GM23248 (cell line): Measurements from ENCODE around the gene CHORDC1. TPM values are rescaled to one million over a fixed set of nuclear protein-coding genes. Genes with fewer than 3 reads are reported as not detected.

ENCODE experiments used
- DNase-seq: peaks from one replicate; pipeline ENCODE4 v3.0.0-alpha.2; 2015
- H2AFZ ChIP-seq: fragments of 200-600 bp; sonication (generic); 2 replicates; pipeline ENCODE4 v1.6.1; 2016; ENCODE audit warnings: antibody characterized with exemption
- H3F3A ChIP-seq: fragments of 200-600 bp; sonication (generic); 2 replicates; pipeline ENCODE4 v1.6.1; 2016; ENCODE audit warnings: mild to moderate bottlenecking, antibody characterized with exemption, mixed run types; ENCODE audit not compliant: insufficient read depth
- H3K27ac ChIP-seq: fragments of 200-600 bp; sonication (generic); 2 replicates; pipeline ENCODE4 v1.5.1; 2016; ENCODE audit warnings: mild to moderate bottlenecking
- H3K27me3 ChIP-seq: fragments of 200-600 bp; sonication (generic); replicated peaks from 2 replicates; pipeline ENCODE4 v1.6.1; 2016; ENCODE audit warnings: mild to moderate bottlenecking; ENCODE audit not compliant: insufficient read depth
- H3K36me3 ChIP-seq: fragments of 200-600 bp; sonication (generic); 2 replicates; pipeline ENCODE4 v1.6.1; 2016; ENCODE audit warnings: low read depth, mild to moderate bottlenecking
- H3K4me1 ChIP-seq: fragments of 200-600 bp; sonication (generic); 2 replicates; pipeline ENCODE4 v1.6.1; 2016; ENCODE audit warnings: mild to moderate bottlenecking; ENCODE audit not compliant: insufficient read depth
- H3K4me2 ChIP-seq: fragments of 200-600 bp; sonication (generic); one replicate; pipeline ENCODE4 v1.6.1; 2016; ENCODE audit warnings: mild to moderate bottlenecking; ENCODE audit not compliant: unreplicated experiment
- H3K4me3 ChIP-seq: fragments of 200-600 bp; sonication (generic); 2 replicates; pipeline ENCODE4 v1.5.1; 2016; ENCODE audit warnings: mild to moderate bottlenecking
- H3K79me2 ChIP-seq: fragments of 200-600 bp; sonication (generic); 2 replicates; pipeline ENCODE4 v1.6.1; 2016; ENCODE audit warnings: mild to moderate bottlenecking; ENCODE audit not compliant: insufficient read depth
- H3K9ac ChIP-seq: fragments of 200-600 bp; sonication (generic); 2 replicates; pipeline ENCODE4 v1.6.1; 2016; ENCODE audit warnings: mild to moderate bottlenecking
- H3K9me2 ChIP-seq: fragments of 200-600 bp; sonication (generic); 2 replicates; pipeline ENCODE4 v1.6.1; 2016; ENCODE audit warnings: mixed run types, mild to moderate bottlenecking, moderate library complexity; ENCODE audit not compliant: insufficient read depth
- H3K9me3 ChIP-seq: fragments of 200-600 bp; sonication (generic); one replicate; pipeline ENCODE4 v1.6.1; 2017; ENCODE audit warnings: low read depth
- H4K20me1 ChIP-seq: fragments of 200-600 bp; sonication (generic); 2 replicates; pipeline ENCODE4 v1.6.0; 2016; ENCODE audit not compliant: insufficient read depth
- EZH2 ChIP-seq: fragments of 200-600 bp; sonication (generic); IDR thresholded peaks from 2 replicates; pipeline ENCODE4 v1.6.1; 2018; ENCODE audit warnings: antibody characterized with exemption, mild to moderate bottlenecking; ENCODE audit not compliant: insufficient read depth, poor library complexity, severe bottlenecking
- EZH2phosphoT487 ChIP-seq: fragments of 200-600 bp; sonication (generic); IDR thresholded peaks from 2 replicates; pipeline ENCODE4 v1.6.1; 2018; ENCODE audit warnings: antibody characterized with exemption, moderate library complexity, mild to moderate bottlenecking, low read depth; ENCODE audit not compliant: insufficient read depth
- WGBS, 2 experiments: methylation state at CpG; one replicate each; pipeline ENCODE4 v1.1.6; 2015 to 2017; ENCODE audit warnings: low lambda C conversion rate in 2 of 2, low coverage in 1 of 2; ENCODE audit errors: missing lambda C conversion rate in 2 of 2; 5-methylcytosine and 5-hydroxymethylcytosine counted together
- in situ Hi-C: fragments of 300-500 bp; cut with MboI; formaldehyde crosslinking; loops from 2 replicates; pipeline ENCODE4 v1.15.0; 2020
- polyA plus RNA-seq: library from polyadenylated mRNA; unstranded; fragments of >200 nt; fragmentation: Nextera tagmentation; extraction: Ambion mirVana; gene quantifications from 2 replicates; pipeline ENCODE4 v1.2.1, GENCODE V29; 2016
- total RNA-seq: library from RNA; depleted of rRNA; stranded (reverse); fragments of >200 nt; shearing (Covaris generic); gene quantifications from 2 replicates; pipeline ENCODE4 v1.2.3, GENCODE V29; 2014

CHORDC1 gene
- total and polyA plus RNA-seq, 2 experiments from 2014 or later = 14.5 to 35.6 TPM

DNA sequence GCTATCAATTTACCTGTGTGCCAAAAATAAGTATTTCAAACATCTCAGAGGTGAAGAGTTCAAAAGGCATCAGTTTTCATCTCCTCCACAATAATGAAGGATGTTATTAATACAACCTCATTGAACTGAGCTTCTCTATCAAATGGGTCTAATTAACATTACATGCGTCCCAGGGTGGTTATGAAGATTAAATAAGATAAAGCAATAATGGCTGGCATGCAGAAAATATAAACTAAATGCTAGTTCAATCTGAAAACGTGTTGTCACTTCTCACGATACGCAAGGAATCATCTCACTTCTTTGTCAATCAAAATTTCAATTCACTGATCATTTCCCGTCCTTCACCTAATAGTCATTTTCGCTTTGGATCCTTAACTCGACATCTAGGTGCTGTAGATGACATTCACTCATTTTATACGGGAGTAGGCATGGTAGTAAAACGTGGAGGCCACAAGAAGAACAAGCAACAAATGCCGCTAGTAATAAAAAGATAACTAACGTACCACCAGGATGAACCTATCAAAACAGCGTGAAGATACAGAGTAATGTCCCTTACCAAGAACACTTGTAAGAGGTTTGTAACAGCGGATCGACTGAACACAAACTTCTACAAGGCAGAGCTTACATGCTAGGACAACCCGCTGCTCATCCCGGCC is 918 bp downstream of the CHORDC1 start:
- H3K4me3 ChIP-seq = peak overlapping the region; percentile 83
- in situ Hi-C loops = no loop called here
- peak overlapping the region; percentile 89 for H3K27ac ChIP-seq
- peak overlapping the region; percentile 100 for H2AFZ ChIP-seq
- peak overlapping the region; percentile 85 for H3K4me2 ChIP-seq
- 2% methylated on average over 16 of the region's 16 CpGs for WGBS, 2 experiments
- H3K9me2 ChIP-seq = no peaks in the 10 kb centered on the region
- H3K9me3 ChIP-seq = no peaks in the 10 kb centered on the region
- H3K27me3 ChIP-seq = no peaks in the 10 kb centered on the region
- DNase-seq = no peak
- H3K4me1 ChIP-seq = peaks cover 17% of the 10 kb centered on the region
- peaks cover 15% of the 10 kb centered on the region; the same call in 1 of the 2 replicates for H3F3A ChIP-seq
- TF ChIP-seq EZH2phosphoT487 = no peak
- TF ChIP-seq EZH2 = no peak
- peaks cover 16% of the 10 kb centered on the region; the same call in 1 of the 2 replicates for H4K20me1 ChIP-seq
- no peaks in the 10 kb centered on the region for H3K36me3 ChIP-seq
- peaks cover 73% of the 10 kb centered on the region for H3K79me2 ChIP-seq
- H3K9ac ChIP-seq = peak overlapping the region; percentile 92

DNA sequence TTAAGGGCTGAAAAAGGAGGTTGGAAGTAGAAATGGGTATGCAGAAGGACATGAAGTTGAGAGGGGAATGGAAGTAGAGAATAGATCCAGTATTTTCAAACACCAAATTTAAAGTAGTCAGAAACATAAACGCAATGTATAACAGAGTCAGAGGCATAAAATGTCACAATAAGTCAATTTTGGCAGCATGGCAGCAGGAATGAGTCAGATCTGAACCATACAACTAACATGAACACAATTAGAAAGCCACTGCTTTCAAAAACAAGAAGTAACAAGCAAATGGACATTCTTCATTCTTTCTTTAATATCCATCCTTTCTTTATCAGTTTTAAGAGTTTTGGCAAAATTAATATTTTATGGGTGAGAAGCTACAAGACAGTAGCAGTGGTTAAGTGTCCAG is 2.5 kb downstream of the CHORDC1 start:
- H3K4me3 ChIP-seq = peak overlapping the region; percentile 83
- DNase-seq = peak; percentile 84
- peak overlapping the region; percentile 59 for H3K27ac ChIP-seq

DNA sequence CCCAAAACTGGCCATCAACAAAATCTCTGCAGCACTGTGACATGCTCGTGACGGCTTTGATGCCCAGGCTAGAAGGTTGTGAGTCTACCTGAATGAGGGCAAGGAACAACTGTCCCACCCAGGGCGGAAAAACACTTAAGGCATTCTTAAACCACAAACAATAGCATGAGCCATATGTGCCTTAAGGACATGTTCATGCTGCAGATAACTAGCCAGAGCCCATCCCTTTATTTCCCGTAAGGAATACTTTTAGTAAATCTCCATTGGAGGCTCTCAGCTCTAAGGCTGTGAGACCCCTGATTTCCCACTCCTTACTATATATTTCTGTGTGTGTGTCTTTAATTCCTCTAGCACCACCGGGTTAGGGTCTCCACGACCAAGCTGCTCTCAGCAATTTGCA is 3.4 kb downstream of the CHORDC1 start:
- H3K4me3 ChIP-seq = no peak overlapping the region
- H3F3A ChIP-seq = peaks cover 15% of the 10 kb centered on the region; the same call in 1 of the 2 replicates
- peaks cover 16% of the 10 kb centered on the region; the same call in 1 of the 2 replicates for H4K20me1 ChIP-seq
- no peak overlapping the region for H3K9ac ChIP-seq
- H3K4me1 ChIP-seq = peaks cover 17% of the 10 kb centered on the region
- no peak overlapping the region for H2AFZ ChIP-seq
- no peaks in the 10 kb centered on the region for H3K27me3 ChIP-seq
- no peak overlapping the region for H3K27ac ChIP-seq
- no peaks in the 10 kb centered on the region for H3K9me3 ChIP-seq
- peaks cover 98% of the 10 kb centered on the region for H3K79me2 ChIP-seq
- in situ Hi-C loops = no loop called here
- H3K36me3 ChIP-seq = 0 out of 2 replicates have a peak, but pooled peaks cover 10% of the 10 kb centered on the region
- DNase-seq = no peak
- no peaks in the 10 kb centered on the region for H3K9me2 ChIP-seq
- no peak overlapping the region for H3K4me2 ChIP-seq
- TF ChIP-seq EZH2phosphoT487 (no peak), EZH2 (no peak)
- WGBS, 2 experiments = 94 to 98% methylated on average over 6 of the region's 6 CpGs

More for the DNA sequence above, 2.5 kb downstream of the CHORDC1 start:
- TF ChIP-seq EZH2phosphoT487 = no peak
- TF ChIP-seq EZH2 = no peak
- 0 out of 2 replicates have a peak, but pooled peaks cover 10% of the 10 kb centered on the region for H3K36me3 ChIP-seq
- 30 to 35% methylated on average over 1 of the region's 1 CpG for WGBS, 2 experiments
- H2AFZ ChIP-seq = peak overlapping the region; percentile 7; the same call in 1 of the 2 replicates
- no peaks in the 10 kb centered on the region for H3K9me2 ChIP-seq
- peaks cover 15% of the 10 kb centered on the region; the same call in 1 of the 2 replicates for H3F3A ChIP-seq
- H3K9me3 ChIP-seq = no peaks in the 10 kb centered on the region
- no peaks in the 10 kb centered on the region for H3K27me3 ChIP-seq
- H4K20me1 ChIP-seq = peaks cover 16% of the 10 kb centered on the region; the same call in 1 of the 2 replicates
- H3K4me2 ChIP-seq = peak overlapping the region; percentile 85
- in situ Hi-C loops = no loop called here
- H3K4me1 ChIP-seq = peaks cover 17% of the 10 kb centered on the region
- H3K79me2 ChIP-seq = peaks cover 88% of the 10 kb centered on the region
- H3K9ac ChIP-seq = peak overlapping the region; percentile 92

DNA sequence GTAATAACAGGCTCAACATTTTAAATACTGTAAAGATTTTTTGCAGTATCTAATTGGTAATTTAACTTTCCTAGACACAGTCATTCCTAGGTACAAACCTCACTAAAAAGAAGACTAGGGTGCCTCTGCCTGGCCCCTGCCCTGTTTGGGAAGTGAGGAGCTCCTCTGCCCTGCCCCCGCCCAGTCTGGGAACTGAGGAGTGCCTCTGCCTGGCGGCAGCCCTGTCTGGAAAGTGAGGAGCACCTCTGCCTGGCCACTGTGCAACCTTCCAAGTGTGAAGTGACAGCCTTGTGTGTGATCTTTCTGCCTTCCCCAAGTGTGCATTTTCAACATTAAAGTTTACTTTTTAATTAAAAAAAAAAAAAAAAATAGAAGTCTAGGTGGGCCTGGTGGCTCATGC is 4.2 kb downstream of the CHORDC1 start:
- WGBS, 2 experiments = 81 to 87% methylated on average over 2 of the region's 2 CpGs
- TF ChIP-seq EZH2phosphoT487 (no peak), EZH2 (no peak)
- H2AFZ ChIP-seq = no peak overlapping the region
- H3K79me2 ChIP-seq = peaks cover 100% of the 10 kb centered on the region
- no peak overlapping the region for H3K4me2 ChIP-seq
- H3K36me3 ChIP-seq = peaks cover 12% of the 10 kb centered on the region; the same call in 1 of the 2 replicates
- no peaks in the 10 kb centered on the region for H3K9me2 ChIP-seq
- H3K9ac ChIP-seq = no peak overlapping the region
- in situ Hi-C loops = no loop called here
- H3K4me3 ChIP-seq = no peak overlapping the region
- no peak overlapping the region for H3K27ac ChIP-seq
- H4K20me1 ChIP-seq = peaks cover 16% of the 10 kb centered on the region; the same call in 1 of the 2 replicates
- peaks cover 15% of the 10 kb centered on the region; the same call in 1 of the 2 replicates for H3F3A ChIP-seq
- no peak for DNase-seq
- H3K27me3 ChIP-seq = no peaks in the 10 kb centered on the region
- no peaks in the 10 kb centered on the region for H3K9me3 ChIP-seq
- H3K4me1 ChIP-seq = peaks cover 17% of the 10 kb centered on the region
